Left kidney (tissue), 2 donors: ENCODE data around the gene PEX26. TPM values are rescaled to one million over a fixed set of nuclear protein-coding genes. Genes with fewer than 3 reads are reported as not detected.
"Not testable (repeated sequence)": the region's sequence is repeated elsewhere in the genome, so short reads cannot be mapped to it uniquely, and the experiment has no call there.

Experiments used
- DNase-seq: peaks from one replicate; pipeline ENCODE4 v3.0.0-alpha.2; 2013
- polyA plus RNA-seq: library from polyadenylated mRNA; unstranded; fragments of 120-200 nt; gene quantifications from one replicate; pipeline ENCODE4 v1.2.1, GENCODE V29; 2013; ENCODE audit not compliant: insufficient read length

The PEX26 gene
- polyA plus RNA-seq, 1 donor, result 35.5 TPM

DNA sequence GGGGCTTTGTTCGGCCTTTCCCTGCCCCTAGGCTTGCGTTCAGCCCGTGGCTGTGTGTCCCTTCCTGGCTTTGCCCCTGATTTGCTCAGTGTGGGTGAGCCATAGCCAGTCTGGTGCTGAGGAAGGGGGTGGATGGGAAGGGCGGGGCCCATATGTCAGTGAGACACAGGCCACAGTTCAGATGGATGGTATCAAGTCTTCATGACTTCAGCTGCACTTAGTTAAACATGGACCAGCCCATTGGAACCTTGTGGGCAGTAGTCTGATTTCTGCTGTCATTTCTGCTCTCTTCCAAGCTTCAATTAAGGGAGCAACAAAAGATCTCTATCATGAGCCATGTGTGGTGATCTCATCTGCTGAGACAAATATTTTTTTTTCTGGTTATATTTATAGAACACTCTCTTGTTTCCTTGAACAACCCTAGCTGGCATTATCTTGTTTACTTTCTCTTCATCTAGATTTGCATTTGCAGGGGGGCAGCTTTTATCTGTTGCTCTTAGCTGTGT lies 21.6 kb upstream of the PEX26 start:
- no peak for DNase-seq

DNA sequence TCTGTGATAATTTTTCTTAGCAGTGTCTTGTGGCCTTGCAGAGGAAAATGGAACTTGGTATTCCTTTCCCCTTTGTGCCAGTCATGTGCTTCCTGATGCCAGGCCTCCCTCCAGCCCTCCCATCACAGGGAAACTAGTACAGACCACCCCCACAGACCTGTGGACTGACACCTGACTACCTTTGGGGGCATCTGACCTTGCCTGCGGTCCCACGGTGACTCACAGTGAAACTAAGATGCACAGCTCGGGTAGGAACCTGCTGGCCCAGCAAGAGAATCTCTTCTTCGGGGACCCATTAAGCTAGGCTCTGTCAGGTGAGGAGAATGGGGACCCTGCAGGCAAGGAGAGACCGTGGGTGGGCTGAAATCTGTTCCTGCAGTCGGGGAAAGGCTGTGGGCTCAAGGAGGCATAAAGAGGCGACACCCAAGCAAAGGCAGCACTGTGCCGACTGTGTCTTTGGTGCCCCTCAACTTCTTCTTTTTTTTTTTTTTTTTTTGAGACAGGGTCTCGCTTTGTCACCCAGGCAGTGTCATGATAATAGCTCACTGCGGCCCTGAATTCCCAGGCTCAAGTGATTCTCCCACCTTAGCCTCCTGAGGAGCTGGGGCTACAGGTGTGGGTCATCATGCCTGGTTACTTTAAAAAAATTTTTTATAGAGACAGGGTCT lies 20.8 kb upstream of the PEX26 start:
- no peak for DNase-seq

DNA sequence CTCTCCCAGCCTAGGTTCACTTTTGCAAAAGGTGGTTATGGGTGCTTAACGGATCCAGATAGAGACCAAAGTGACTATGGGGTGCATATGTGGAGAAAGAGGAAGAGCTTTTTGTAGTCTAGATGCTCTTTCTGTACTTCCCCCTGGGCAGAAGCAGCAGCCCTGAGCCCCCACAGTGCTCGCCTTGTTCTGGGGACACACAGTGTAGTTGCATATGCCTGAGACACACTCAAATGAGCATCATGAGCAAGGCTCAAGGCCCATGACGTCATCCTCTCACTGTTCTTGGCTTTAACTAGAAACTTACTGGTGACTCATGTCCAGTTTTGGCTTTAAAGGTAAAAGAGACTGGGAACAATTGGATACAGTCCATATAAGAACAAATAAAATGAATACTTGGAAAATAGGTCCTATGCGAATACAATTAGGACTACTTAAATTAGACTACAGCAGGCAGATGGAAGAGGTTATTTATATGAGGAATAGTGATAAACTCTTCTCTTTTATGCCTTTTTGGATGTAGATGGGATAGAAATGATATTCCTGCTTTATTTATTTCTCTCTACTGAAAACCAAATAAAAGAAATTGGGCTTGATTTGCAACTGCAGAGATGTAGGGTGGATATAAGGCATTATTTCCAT lies 20.1 kb upstream of the PEX26 start:
- no peak for DNase-seq

DNA sequence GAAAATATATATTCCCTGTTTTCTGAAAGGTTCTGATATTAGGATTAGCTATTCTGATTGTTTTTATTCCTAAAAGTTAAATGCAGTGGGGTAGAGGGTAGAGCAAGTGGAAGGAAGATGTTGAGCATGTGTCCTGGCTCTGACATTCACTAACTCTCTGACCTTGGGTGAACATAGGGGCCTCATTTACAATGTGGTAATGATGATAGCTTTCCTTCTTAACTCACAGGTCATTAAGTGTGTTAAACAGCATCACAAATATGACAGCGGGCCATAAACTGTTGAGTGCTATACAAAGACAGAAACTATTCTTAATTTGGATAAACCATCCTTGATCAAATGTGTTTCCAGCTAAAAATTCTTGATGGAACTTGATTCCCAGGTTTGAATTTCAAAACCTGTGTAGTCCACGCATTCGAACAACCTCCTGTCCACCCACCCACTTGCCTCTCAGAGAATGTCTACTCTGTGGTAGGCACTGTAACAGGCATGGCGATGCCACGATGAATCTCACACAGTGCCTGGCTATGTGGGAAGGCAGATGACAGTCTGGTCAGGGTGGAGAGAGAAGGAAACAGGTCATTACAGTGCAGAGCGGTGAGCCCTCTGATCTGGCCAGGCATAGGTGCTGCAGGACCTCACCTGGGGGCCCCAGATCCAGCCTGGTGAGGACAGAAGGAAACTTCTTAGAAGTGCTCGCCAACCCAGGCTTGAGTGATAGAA lies 19.3 kb upstream of the PEX26 start:
- no peak for DNase-seq

DNA sequence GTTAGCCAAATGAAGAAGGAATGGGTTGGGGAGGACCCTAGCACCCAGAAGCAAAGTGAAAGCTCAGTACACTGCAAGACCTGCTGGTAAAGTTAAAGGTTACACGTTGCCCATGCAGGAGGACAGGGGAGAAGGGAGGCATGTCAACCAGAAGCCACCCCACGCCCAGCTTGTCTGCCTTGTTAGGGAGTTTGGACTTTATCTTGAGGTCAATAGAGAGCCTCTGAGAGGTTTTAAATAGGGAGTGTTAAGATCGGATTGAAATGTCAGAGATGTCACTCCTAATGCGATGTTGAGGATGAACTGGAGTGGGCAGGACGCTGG lies 18.7 kb upstream of the PEX26 start:
- DNase-seq, result no peak

DNA sequence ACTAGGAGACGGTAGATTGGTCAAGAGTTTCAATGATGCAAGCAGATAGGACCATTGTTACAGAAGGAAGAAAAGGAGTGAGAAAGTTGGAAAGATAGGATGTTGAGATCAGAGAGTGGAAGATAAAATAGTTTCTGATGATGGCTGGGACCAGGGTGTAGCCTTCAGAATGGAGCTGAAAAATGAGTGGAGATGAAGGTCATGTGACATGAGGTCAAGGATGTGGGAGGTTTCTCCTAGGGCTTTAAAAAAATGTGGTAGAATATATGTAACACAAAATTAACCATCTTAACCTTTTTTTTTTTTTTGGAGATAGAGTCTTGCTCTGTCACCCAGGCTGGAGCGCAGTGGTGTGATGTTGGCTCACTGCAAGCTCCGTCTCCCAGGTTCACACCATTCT lies 18.3 kb upstream of the PEX26 start:
- no peak for DNase-seq

DNA sequence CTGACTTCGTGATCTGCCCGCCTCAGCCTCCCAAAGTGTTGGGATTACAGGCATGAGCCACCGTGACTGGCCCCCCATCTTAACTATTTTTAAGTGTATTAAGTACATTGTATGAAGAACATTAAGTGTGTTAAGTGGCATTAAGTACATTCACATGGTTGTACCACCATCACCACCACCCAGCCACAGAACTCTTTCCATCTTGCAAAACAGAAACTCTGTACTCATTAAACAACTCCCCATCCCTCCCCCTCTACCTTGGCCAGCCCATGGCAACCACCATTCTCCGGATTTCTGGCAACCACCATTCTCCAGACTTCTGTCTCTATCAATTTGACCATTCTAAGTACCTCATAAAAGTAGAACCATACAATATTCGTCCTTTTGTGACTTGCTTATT lies 17.8 kb upstream of the PEX26 start:
- no peak for DNase-seq

DNA sequence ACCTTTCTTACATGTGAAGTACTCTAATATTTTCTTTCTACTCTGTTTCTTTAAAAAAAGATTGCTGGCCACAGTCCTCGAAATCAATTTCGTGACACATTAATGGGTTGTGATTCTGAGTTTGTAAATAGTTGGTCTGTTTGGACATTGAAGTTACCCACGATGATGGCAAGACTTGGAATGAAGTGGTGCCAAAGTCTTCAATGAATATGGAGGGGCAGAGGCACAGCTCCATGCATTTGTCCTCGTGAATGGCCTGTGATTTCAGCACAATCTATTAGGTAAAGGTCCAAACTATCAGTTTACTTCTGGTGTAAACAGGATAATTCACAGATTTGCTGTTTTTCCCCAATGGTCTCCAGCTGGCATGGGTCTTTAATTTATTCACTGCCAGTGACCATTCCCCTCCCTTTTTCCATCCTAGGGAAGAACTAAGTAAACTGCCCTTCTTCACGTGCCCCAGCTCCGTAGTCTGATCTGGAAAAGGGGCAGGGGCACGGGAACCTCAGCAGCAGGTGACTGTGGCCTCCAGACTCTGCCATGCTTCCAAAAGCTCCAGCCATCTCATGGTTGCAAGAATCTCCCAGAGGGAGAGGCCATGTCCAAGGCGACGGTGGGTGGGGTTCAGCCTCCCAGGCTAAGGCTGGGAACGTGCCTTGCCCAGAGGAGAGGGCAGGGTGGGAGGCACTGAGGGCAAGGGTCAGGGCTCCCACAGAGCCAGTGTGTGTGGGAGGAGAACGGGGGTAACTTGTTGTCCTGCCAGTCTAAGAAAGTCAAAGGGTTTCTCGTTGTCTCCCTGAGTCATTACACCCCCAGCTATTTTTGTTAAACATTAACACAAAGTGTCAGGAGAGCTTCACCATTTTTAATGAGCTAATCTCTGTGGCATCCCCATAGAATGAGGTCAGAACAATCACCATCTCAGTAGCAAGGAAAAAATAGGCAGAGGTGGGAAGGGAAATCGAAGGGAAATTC lies 16.9 kb upstream of the PEX26 start:
- DNase-seq, result peak; percentile 44

DNA sequence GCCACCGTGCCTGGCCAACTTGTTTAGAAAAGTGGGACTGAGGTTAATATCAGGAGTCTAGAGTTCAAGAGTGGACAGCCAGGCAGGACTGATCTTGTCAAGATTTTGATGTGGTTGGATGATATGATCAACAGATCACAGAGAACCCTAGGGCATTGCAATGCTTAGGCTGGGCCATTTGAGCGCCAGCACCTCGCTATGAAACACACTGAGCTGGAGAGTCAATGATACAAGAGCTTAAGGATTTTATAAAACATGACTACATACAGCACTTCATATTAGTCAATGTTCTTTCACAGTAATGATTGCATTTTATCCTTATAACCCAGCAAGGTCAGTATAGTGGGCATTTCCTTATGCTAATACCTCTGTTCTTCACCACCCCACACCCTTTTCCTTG lies 15.4 kb upstream of the PEX26 start:
- no peak for DNase-seq

DNA sequence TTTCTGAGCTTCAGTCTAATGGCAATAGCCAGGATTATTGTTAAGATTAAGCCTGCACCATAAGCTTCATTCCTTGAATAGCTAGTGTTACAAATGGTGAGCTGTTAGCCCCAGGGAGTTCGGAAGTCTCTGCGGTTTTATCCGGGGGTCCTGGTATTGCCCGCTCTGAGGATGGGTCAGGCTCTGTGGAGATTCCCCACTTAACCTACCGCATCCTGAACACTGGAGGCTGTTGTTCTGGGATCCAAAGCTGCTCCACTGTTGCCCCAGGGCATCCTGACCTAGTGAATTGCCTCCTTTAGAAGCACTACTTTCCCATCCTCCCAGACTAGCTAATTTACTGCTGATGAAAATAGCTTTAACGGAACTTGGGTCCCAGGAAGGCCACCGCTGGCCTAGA lies 14.5 kb upstream of the PEX26 start:
- no peak for DNase-seq

DNA sequence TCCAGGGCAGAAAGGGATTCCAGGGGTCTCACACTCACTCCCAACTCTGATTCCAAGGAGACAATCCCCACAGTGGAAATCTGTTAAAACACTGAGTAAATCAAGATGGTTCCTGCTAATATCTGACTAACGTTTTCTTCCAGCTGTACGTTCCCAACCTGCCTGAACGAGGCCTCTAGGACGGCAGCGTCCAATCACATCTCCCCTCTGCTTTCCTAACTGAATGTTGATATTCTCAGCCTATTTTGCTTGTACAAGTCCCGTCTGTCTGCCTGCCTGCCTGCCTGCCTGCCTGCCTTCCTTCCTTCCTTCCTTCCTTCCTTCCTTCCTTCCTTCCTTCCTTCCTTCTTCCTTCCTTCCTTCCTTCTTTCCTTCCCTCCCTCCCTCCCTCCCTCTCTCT lies 14.1 kb upstream of the PEX26 start:
- DNase-seq, result not testable (repeated sequence)

DNA sequence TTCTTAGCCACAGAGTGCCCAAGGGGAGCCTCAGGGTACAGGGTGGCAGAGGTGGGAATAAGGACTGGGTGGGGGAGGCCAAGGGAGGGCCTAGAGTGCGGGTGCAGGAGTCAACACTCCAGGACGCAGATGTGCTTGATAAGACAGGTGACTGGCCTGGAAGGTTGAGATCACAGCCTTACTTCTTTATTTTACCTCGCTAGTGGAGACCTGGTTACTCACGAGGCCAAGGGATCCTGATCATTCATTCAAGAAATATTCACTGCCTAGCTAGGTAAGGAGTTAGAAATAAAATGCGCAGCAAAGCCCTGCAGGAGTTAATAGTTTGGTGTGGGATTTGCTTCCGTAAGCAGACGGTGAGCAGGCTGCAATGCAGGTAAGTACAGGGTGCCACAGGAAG lies 13.2 kb upstream of the PEX26 start:
- no peak for DNase-seq

DNA sequence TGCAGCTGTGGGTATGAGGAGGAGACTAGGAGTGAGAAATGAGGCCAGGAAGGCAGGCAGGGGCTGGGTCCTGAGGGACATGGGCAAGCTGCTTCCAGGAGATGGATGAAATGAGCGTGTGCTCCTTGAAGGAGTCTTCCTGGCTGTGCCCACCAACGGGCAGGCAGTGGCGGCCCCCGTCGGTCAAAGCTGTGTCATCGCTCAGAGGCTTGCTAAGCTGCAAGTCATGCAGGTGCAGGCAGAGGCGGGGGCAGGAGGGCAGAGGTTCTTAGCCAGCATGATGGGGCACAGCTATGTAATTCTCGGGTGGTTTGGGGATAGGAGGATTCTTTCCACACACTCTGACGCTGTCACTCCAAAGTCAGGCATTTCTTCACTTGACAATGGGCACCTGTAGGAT lies 12.5 kb upstream of the PEX26 start:
- no peak for DNase-seq

DNA sequence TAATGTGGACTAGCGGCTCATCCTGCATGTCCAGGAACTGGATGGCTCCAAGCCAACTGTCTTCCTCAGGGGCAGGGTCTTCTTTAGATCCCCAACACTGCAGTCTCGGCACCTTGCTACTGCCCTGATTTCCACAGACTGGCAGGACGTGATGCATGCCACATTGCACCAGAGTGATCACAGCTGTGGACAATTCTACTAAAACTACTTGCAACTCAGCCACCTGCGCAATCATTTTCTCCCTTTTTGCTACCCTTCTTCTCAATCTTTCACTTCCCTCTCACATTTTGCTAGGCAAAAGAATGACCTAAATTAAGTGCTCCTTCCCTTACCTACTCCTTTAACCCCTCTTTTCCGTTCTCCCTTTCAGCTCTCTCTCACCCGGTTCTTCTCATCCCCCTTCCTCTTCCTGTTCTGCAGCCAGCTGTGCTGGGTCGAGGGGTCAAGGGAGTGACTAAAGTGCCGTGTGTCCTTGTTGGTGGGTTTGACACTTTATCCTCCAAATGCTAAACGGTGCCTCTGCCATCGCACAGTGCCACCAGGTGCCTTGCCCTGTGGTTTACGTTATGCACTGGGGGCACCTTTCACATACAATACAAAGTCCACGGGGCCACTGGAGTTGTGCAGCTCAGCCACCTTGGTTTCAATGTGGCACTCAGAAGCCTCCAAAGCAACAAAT lies 11.5 kb upstream of the PEX26 start:
- no peak for DNase-seq

DNA sequence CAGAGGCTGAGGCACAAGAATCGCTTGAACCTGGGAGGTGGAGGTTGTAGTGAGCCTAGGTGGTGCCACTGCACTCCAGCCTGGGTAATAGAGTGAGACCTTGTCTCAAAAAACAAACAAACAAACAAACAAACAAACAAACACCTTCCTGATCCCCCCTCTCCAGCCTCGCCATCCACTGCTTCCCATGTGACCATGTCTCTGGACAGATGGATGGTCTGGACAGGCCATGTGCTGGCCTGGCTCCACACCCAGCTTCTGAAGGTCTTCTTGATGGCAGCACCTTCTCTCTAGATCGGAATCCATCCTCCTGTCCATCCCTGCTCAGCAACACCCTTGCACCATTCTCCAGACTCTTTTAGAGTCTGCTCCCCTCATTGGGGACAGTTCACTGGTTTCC lies 10.7 kb upstream of the PEX26 start:
- DNase-seq, result no peak

DNA sequence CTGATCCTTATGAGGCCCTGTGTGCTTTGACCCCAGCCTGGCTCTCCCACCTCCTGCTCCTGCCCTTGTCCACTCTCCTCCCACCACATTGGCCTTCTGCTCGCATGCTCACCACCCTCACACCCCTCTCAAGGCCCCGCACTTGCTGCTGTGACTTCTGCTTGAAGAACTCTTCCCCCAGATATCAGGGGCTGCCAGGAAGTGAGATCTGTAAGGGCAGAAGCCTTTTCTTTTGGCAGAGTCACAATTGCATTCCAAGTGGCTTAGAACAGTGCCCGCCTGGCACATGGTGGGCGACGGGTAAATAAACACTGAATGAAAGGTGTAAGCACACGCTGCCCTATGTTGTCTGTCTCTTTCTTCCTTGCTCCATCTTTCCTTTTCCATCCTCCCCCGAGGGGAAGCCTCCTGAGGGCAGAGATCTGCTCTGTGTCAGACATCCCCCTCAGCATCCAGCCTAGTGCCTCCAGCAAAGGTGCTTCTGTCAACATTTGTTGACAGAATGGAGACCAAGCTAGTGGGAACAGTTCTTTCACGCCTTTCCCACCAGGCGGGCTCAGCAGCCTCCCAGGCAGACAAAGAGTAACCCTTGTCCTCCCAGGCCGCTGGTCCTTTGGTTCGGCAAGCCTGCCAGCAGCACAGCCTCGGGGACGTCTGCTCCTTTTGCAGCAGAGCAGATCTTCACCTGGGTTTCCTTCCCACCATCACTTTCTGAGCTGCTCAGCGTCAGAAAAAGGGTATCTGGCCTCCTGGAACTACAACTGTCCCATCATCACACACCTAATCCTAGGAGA lies 10.0 kb upstream of the PEX26 start:
- no peak for DNase-seq

DNA sequence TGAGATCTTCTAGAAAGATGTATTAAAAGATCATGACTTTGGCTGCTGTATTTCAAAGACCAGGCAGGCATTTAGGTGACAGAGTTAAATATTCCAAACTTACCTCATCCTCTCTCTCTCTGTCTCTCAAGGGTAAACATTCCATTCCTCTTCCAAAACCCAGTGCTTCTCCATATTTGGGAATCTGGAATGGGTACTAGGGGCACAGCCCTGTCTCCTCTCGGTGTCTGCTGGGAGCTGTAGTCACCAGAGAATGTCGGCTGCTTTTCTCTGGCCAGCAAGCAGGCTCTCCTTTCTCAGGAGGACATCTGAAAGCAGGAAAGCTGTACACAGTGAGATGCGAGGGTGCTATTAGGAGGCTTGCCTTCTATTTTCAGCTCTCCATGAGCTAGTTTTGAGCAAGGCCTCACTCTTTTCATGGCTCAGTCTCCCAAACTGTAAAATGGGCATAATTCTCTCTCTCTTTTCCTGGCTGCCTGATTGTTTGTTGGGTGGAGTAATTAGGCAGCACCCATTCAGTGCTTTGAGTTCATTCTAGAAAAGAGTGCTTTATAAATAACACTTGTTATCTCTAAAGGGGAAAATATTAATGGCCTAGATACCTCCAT lies 9.3 kb upstream of the PEX26 start:
- no peak for DNase-seq

DNA sequence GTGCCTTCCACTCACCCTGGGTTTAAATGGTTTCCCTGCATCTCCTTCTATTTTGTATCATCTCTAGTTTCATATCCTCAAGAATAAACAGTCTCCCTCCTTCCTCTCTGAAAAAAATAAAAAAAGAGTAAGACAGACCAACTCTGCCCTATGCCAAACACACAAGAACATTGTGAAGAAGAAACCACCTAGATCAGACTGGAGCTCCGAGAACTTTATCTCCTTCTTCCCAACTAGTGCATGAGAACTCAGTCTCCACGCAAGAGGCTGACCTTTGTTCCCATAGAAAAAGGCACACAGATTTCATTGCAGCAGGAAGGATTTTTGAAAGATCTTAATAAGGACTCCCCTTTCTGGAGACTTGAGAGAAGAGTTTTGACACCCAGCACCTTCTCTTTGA lies 8.7 kb upstream of the PEX26 start:
- no peak for DNase-seq

DNA sequence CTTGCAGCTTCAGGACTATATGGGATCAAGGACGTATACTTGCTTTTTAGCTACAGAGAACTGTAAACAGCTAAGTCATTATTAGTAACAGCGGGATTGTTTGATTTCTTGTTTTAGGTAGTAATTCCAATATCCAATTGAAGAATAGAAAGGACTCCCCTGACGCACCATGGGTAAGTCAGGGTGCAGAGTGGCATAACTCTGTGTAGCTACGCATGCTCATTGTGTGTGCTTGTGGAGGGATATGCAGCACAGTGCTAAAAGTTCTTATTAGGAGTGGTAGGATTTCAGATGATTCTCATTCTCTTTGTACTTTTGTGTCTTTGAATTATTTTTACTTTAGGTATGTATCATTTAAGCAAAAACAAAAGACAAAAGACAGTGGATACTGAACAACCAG lies 7.7 kb upstream of the PEX26 start:
- DNase-seq, result no peak

DNA sequence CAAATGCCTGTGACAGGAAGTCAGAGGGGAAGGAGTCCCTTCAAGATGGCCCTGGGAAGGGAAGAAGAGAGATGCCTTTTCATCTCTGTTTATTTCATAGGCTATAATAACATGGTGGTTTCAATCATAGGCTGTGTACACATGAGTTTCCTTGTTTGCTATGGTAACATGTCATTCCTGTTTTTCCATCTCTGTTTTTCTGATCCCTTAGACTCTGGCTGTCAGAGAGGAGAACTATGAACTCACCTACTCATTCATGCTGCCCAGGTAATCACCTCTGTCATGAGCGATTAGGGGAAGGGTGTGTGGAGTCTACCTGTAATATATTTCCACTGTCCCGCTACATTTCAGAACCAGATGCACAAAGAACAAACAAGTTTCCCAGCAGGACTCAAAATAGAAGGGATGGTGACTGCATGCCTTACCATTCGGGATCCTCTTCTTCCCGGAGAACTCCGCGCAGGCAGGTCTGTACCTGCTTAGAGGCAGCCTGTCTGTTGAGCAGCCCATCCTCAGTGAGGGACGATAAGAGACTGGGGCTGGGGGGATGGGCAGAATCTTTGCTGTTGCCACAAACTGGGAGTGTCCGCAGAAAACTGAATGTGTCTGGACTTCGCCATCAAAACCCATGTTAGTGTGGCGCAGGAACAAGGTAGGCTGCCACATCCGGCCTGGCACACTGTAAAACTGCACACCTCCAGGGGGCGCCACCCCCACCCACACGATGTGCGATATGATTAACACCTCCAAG lies 7.1 kb upstream of the PEX26 start:
- DNase-seq, result no peak
